K562 (cell line): ENCODE results near the gene DGCR2. TPM values are rescaled to one million over a fixed set of nuclear protein-coding genes. Genes with fewer than 3 reads are reported as not detected.
A peak's percentile ranks its signal among the peaks of the same experiment; 100 is the strongest.

ENCODE experiments used
- ERF ChIP-seq: fragments of 450-650 bp; formaldehyde crosslinking; IDR thresholded peaks from 2 replicates; pipeline ENCODE4 v1.4.0; 2020; ENCODE audit warnings: mild to moderate bottlenecking, mixed read lengths
- ETS2 ChIP-seq: IDR thresholded peaks from 2 replicates; pipeline ENCODE4 v1.6.1; 2016; ENCODE audit warnings: borderline replicate concordance, missing genetic modification characterization, mild to moderate bottlenecking, moderate library complexity, missing compliant biosample characterization; ENCODE audit not compliant: poor library complexity, severe bottlenecking
- FIP1L1 ChIP-seq: fragments of 200-400 bp; formaldehyde crosslinking; IDR thresholded peaks from 2 replicates; pipeline ENCODE4 v1.6.1; 2018; ENCODE audit warnings: mild to moderate bottlenecking, low read depth, low read length; ENCODE audit not compliant: poor library complexity, severe bottlenecking
- GABPB2 ChIP-seq: fragments of 250-450 bp; sonication (Bioruptor Pico); conservative IDR thresholded peaks from 2 replicates; pipeline ENCODE4 v1.5.1; 2021; ENCODE audit warnings: mild to moderate bottlenecking
- RBM22 ChIP-seq: fragments of 200-400 bp; formaldehyde crosslinking; IDR thresholded peaks from 2 replicates; pipeline ENCODE4 v1.6.1; 2018; ENCODE audit warnings: low read length, low read depth; ENCODE audit not compliant: poor library complexity, severe bottlenecking
- SOX6 ChIP-seq: fragments of 450-650 bp; IDR thresholded peaks from 2 replicates; pipeline ENCODE4 v1.6.1; 2014; ENCODE audit warnings: mild to moderate bottlenecking
- STAG1 ChIP-seq: sonication (generic); formaldehyde crosslinking; IDR thresholded peaks from 2 replicates; pipeline ENCODE4 v1.5.0; 2020; ENCODE audit warnings: missing genetic modification reagents, borderline replicate concordance
- XRCC3 ChIP-seq: fragments of 450-650 bp; IDR thresholded peaks from 2 replicates; pipeline ENCODE4 v1.6.1; 2017; ENCODE audit warnings: mild to moderate bottlenecking, moderate library complexity
- ZNF23 ChIP-seq: fragments of 250-450 bp; sonication (Bioruptor Pico); IDR thresholded peaks from 2 replicates; pipeline ENCODE4 v1.4.0; 2020; ENCODE audit warnings: mild to moderate bottlenecking
- ZNF282 ChIP-seq: sonication (generic); formaldehyde crosslinking; IDR thresholded peaks from 2 replicates; pipeline ENCODE4 v1.8.1; 2023; ENCODE audit warnings: missing genetic modification reagents
- ZNF507 ChIP-seq: conservative IDR thresholded peaks from 2 replicates; pipeline ENCODE4 v1.6.1; 2017; ENCODE audit warnings: missing genetic modification characterization, missing compliant biosample characterization
- ZNF644 ChIP-seq: fragments of 200-800 bp; sonication (Bioruptor generic); IDR thresholded peaks from 2 replicates; pipeline ENCODE4 v1.6.1; 2016; ENCODE audit warnings: low read depth, missing genetic modification characterization, missing compliant biosample characterization
- polyA plus RNA-seq, 8 experiments: library from polyadenylated mRNA; depleted of rRNA in 4 of 8; stranded (reverse) in 5 of 8; unstranded in 3 of 8; fragments of >200 nt; fragmentation: Nextera tagmentation in 2 of 8; fragmentation: Illumina TruSeq in 1 of 8; extraction: Ambion mirVana in 2 of 8; extraction: Trizol in 1 of 8; gene quantifications; 2 replicates each; pipeline versions ENCODE4 v1.2.1 to v1.2.3, GENCODE V29; 2011 to 2014; ENCODE audit warnings: inconsistent platforms in 1 of 8, missing spikeins in 1 of 8
- total RNA-seq, 7 experiments: library from RNA; depleted of rRNA in 6 of 7; stranded (reverse); fragments of >200 nt in 6 of 7; fragmentation: Illumina TruSeq in 2 of 7; extraction: Trizol in 2 of 7; gene quantifications; 2 replicates each; pipeline versions ENCODE4 v1.2.1 to v1.2.3, GENCODE V29; 2011 to 2021; ENCODE audit warnings: low replicate concordance in 1 of 7
- TF ChIP-seq, protein P1 (sequence below): IDR thresholded peaks from 3 replicates; pipeline ENCODE4 v1.6.1; 2011; ENCODE audit warnings: borderline replicate concordance, mild to moderate bottlenecking, moderate library complexity; ENCODE audit not compliant: insufficient read length; ENCODE audit errors: extremely low read depth
- TF ChIP-seq, protein P2 (sequence below), 2 experiments: fragments of 450-650 bp in 1 of 2; sonication (generic) in 1 of 2; formaldehyde crosslinking in 1 of 2; IDR thresholded peaks; 2 replicates each; pipeline versions ENCODE4 v1.7.1 to v1.9.0; 2016 to 2022; ENCODE audit warnings: inconsistent platforms in 1 of 2, mild to moderate bottlenecking in 1 of 2, missing genetic modification reagents in 1 of 2
- TF ChIP-seq, protein P3 (sequence below): fragments of 250-450 bp; sonication (Bioruptor Pico); IDR thresholded peaks from 2 replicates; pipeline ENCODE4 v1.8.0; 2022; ENCODE audit warnings: moderate library complexity, mild to moderate bottlenecking, inconsistent platforms

DGCR2 gene
- total and polyA plus RNA-seq, 9 of the 15 experiments (the other 6 are each of a cell fraction or from before 2014, with no cell fraction given): 0.69 to 101 (median 56.4) TPM

- TF ChIP-seq ZNF282 (CRISPR knock-in tag) (no peak), ETS2 (tag) (no peak), STAG1 (CRISPR knock-in tag) (no peak), FIP1L1 (no peak), XRCC3 (no peak), ZNF507 (no peak), ERF (CRISPR knock-in tag) (no peak), ZNF644 (no peak), RBM22 (no peak), ZNF23 (CRISPR knock-in tag) (no peak), GABPB2 (CRISPR knock-in tag) (no peak; the same call in 1 of the 2 replicates), SOX6 (no peak)
- TF ChIP-seq, protein P1, sequence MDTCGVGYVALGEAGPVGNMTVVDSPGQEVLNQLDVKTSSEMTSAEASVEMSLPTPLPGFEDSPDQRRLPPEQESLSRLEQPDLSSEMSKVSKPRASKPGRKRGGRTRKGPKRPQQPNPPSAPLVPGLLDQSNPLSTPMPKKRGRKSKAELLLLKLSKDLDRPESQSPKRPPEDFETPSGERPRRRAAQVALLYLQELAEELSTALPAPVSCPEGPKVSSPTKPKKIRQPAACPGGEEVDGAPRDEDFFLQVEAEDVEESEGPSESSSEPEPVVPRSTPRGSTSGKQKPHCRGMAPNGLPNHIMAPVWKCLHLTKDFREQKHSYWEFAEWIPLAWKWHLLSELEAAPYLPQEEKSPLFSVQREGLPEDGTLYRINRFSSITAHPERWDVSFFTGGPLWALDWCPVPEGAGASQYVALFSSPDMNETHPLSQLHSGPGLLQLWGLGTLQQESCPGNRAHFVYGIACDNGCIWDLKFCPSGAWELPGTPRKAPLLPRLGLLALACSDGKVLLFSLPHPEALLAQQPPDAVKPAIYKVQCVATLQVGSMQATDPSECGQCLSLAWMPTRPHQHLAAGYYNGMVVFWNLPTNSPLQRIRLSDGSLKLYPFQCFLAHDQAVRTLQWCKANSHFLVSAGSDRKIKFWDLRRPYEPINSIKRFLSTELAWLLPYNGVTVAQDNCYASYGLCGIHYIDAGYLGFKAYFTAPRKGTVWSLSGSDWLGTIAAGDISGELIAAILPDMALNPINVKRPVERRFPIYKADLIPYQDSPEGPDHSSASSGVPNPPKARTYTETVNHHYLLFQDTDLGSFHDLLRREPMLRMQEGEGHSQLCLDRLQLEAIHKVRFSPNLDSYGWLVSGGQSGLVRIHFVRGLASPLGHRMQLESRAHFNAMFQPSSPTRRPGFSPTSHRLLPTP: no peak
- TF ChIP-seq, protein P2, sequence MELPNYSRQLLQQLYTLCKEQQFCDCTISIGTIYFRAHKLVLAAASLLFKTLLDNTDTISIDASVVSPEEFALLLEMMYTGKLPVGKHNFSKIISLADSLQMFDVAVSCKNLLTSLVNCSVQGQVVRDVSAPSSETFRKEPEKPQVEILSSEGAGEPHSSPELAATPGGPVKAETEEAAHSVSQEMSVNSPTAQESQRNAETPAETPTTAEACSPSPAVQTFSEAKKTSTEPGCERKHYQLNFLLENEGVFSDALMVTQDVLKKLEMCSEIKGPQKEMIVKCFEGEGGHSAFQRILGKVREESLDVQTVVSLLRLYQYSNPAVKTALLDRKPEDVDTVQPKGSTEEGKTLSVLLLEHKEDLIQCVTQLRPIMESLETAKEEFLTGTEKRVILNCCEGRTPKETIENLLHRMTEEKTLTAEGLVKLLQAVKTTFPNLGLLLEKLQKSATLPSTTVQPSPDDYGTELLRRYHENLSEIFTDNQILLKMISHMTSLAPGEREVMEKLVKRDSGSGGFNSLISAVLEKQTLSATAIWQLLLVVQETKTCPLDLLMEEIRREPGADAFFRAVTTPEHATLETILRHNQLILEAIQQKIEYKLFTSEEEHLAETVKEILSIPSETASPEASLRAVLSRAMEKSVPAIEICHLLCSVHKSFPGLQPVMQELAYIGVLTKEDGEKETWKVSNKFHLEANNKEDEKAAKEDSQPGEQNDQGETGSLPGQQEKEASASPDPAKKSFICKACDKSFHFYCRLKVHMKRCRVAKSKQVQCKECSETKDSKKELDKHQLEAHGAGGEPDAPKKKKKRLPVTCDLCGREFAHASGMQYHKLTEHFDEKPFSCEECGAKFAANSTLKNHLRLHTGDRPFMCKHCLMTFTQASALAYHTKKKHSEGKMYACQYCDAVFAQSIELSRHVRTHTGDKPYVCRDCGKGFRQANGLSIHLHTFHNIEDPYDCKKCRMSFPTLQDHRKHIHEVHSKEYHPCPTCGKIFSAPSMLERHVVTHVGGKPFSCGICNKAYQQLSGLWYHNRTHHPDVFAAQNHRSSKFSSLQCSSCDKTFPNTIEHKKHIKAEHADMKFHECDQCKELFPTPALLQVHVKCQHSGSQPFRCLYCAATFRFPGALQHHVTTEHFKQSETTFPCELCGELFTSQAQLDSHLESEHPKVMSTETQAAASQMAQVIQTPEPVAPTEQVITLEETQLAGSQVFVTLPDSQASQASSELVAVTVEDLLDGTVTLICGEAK (IDR thresholded peaks at IDR 0.05): peak; percentile 65
- TF ChIP-seq, protein P2 (CRISPR knock-in tag; IDR thresholded peaks at IDR 0.05): no peak
- TF ChIP-seq, protein P3, sequence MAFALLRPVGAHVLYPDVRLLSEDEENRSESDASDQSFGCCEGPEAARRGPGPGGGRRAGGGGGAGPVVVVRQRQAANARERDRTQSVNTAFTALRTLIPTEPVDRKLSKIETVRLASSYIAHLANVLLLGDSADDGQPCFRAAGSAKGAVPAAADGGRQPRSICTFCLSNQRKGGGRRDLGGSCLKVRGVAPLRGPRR (CRISPR knock-in tag): no peak
These were observed 710 bp upstream of the DGCR2 start (continued) for GRCh38 chr22:19122752-19123492.
